Liver (tissue), 9 donors: Measurements from ENCODE around the gene SLC51A. TPM values are rescaled to one million over a fixed set of nuclear protein-coding genes. Genes with fewer than 3 reads are reported as not detected.

Experiments used
- DNase-seq: peaks from one replicate; pipeline ENCODE4 v3.0.0-alpha.2; 2017; ENCODE audit warnings: low spot score
- H3K27ac ChIP-seq, 2 donors: one replicate each; pipeline ENCODE4 v1.7.0; 2013; ENCODE audit warnings: inconsistent platforms in 2 of 2, low read length in 2 of 2, control low read depth in 1 of 2, low read depth in 1 of 2, mild to moderate bottlenecking in 1 of 2
- H3K27me3 ChIP-seq, 4 donors: one replicate each; pipeline versions ENCODE4 v1.6.1 to v1.7.0; 2013; ENCODE audit warnings: low read length in 3 of 4, inconsistent platforms in 1 of 4, mild to moderate bottlenecking in 1 of 4, moderate library complexity in 1 of 4; ENCODE audit not compliant: control insufficient read depth in 4 of 4, insufficient read depth in 4 of 4
- H3K36me3 ChIP-seq, 4 donors: one replicate each; pipeline versions ENCODE4 v1.6.1 to v1.7.0; 2013; ENCODE audit warnings: low read length in 3 of 4, mild to moderate bottlenecking in 3 of 4, low read depth in 1 of 4, moderate library complexity in 1 of 4; ENCODE audit not compliant: control insufficient read depth in 4 of 4, insufficient read depth in 3 of 4
- H3K4me1 ChIP-seq, 4 donors: one replicate each; pipeline versions ENCODE4 v1.6.1 to v1.7.0; 2013; ENCODE audit warnings: low read length in 3 of 4, mild to moderate bottlenecking in 3 of 4, moderate library complexity in 1 of 4; ENCODE audit not compliant: control insufficient read depth in 4 of 4, insufficient read depth in 4 of 4
- H3K4me3 ChIP-seq, 3 donors: one replicate each; pipeline versions ENCODE4 v1.6.1 to v1.7.0; 2013; ENCODE audit warnings: low read length in 3 of 3, control low read depth in 1 of 3, low read depth in 1 of 3, mild to moderate bottlenecking in 1 of 3
- H3K9ac ChIP-seq, 2 donors: one replicate each; pipeline ENCODE4 v1.7.0; 2013; ENCODE audit warnings: low read length in 2 of 2, mild to moderate bottlenecking in 2 of 2, moderate library complexity in 2 of 2, control low read depth in 1 of 2, low read depth in 1 of 2
- H3K9me3 ChIP-seq, 4 donors: one replicate each; pipeline versions ENCODE4 v1.6.1 to v1.7.0; 2013; ENCODE audit warnings: low read length in 3 of 4; ENCODE audit not compliant: control insufficient read depth in 4 of 4
- ATF3 ChIP-seq: IDR thresholded peaks from 2 replicates; pipeline ENCODE4 v1.6.1; 2016; ENCODE audit warnings: antibody characterized with exemption
- CTCF ChIP-seq: fragments of 150-350 bp; IDR thresholded peaks from 2 replicates; pipeline ENCODE4 v1.5.1; 2017; ENCODE audit warnings: improper control_type of control experiment, low read depth, low read length; ENCODE audit not compliant: missing input control
- FOXA1 ChIP-seq: IDR thresholded peaks from 2 replicates; pipeline ENCODE4 v1.6.1; 2016; ENCODE audit warnings: antibody characterized with exemption
- FOXA2 ChIP-seq: IDR thresholded peaks from 2 replicates; pipeline ENCODE4 v1.6.1; 2016; ENCODE audit warnings: antibody characterized with exemption
- HNF4A ChIP-seq, 2 donors: conservative IDR thresholded peaks; 2 replicates each; pipeline ENCODE4 v1.6.1; 2016; ENCODE audit warnings: antibody characterized with exemption in 2 of 2, mild to moderate bottlenecking in 2 of 2
- HNF4G ChIP-seq: IDR thresholded peaks from 2 replicates; pipeline ENCODE4 v1.6.1; 2016; ENCODE audit warnings: antibody characterized with exemption
- MAX ChIP-seq: IDR thresholded peaks from 2 replicates; pipeline ENCODE4 v1.6.1; 2016; ENCODE audit warnings: antibody characterized with exemption
- NR2F2 ChIP-seq: IDR thresholded peaks from 2 replicates; pipeline ENCODE4 v1.6.1; 2016; ENCODE audit warnings: antibody characterized with exemption
- REST ChIP-seq: IDR thresholded peaks from 2 replicates; pipeline ENCODE4 v1.6.1; 2016; ENCODE audit warnings: antibody characterized with exemption, mild to moderate bottlenecking
- SP1 ChIP-seq: IDR thresholded peaks from 2 replicates; pipeline ENCODE4 v1.6.1; 2018; ENCODE audit warnings: antibody characterized with exemption, mild to moderate bottlenecking
- YY1 ChIP-seq: IDR thresholded peaks from 2 replicates; pipeline ENCODE4 v1.6.1; 2016; ENCODE audit warnings: antibody characterized with exemption, mild to moderate bottlenecking
- WGBS: extraction: QIAGEN DNeasy Blood & Tissue Kit; methylation state at CpG from one replicate; pipeline ENCODE4 v1.1.7; 2013; 5-methylcytosine and 5-hydroxymethylcytosine counted together
- polyA plus RNA-seq, 2 donors: library from polyadenylated mRNA; stranded (reverse) in 1 of 2; unstranded in 1 of 2; fragments of 200-250 nt in 1 of 2; fragments of >200 nt in 1 of 2; fragmentation: Nextera tagmentation in 1 of 2; extraction: Ambion mirVana in 1 of 2; gene quantifications; one replicate each; pipeline versions ENCODE4 v1.2.1 to v1.2.3, GENCODE V29; 2013 to 2015
- total RNA-seq, 2 donors: library from RNA; depleted of rRNA; stranded (reverse); fragments of >200 nt; gene quantifications; one replicate each; pipeline ENCODE4 v1.2.3, GENCODE V29; 2014
- donor health status: healthy.
- donor health status: healthy.
- donor health status: healthy.
- donor health status: healthy.
- donor health status: healthy.

The SLC51A gene
- total and polyA plus RNA-seq, 4 donors = 19.9 to 52.5 (median 46.1) TPM

GRCh38 chr3:196235452-196236122 is 19.3 kb downstream of the SLC51A start:
- H3K36me3 ChIP-seq = peaks cover 3 to 61% (median 40%) of the 10 kb centered on the region in 4 donors

GRCh38 chr3:196236223-196236622 is 19.9 kb downstream of the SLC51A start:
- DNase-seq = no peak
- 92% methylated on average over 8 of the region's 8 CpGs for WGBS
- TF ChIP-seq CTCF (no peak), SP1 (no peak), ATF3 (no peak), HNF4A (conservative IDR thresholded peaks at IDR 0.05) (no peak), YY1 (no peak), REST (no peak)

More at GRCh38 chr3:196235452-196236122, 19.3 kb downstream of the SLC51A start:
- no peaks in the 10 kb centered on the region for H3K9me3 ChIP-seq
- H3K9ac ChIP-seq = no peak overlapping the region
- H3K27ac ChIP-seq = no peak overlapping the region
- no peaks in the 10 kb centered on the region for H3K4me1 ChIP-seq
- H3K27me3 ChIP-seq = no peaks in the 10 kb centered on the region
- no peak overlapping the region for H3K4me3 ChIP-seq
- no peak for DNase-seq
- WGBS = 77% methylated on average over 12 of the region's 12 CpGs
- TF ChIP-seq NR2F2 (no peak), CTCF (no peak), FOXA1 (no peak), MAX (no peak), HNF4G (no peak), FOXA2 (no peak)

More at GRCh38 chr3:196236223-196236622, 19.9 kb downstream of the SLC51A start:
- H3K9ac ChIP-seq = no peak overlapping the region
- H3K27ac ChIP-seq = no peak overlapping the region
- no peak overlapping the region for H3K4me3 ChIP-seq
- H3K9me3 ChIP-seq = no peaks in the 10 kb centered on the region
- H3K36me3 ChIP-seq = peaks cover 3 to 57% (median 35%) of the 10 kb centered on the region in 4 donors
- H3K27me3 ChIP-seq = no peaks in the 10 kb centered on the region
- H3K4me1 ChIP-seq = no peaks in the 10 kb centered on the region
